ENCODE data around the gene HAT1. TPM values are rescaled to one million over a fixed set of nuclear protein-coding genes. Genes with fewer than 3 reads are reported as not detected.

HAT1 gene
- total RNA-seq, 1 donor from 2014 or later = 52.2 TPM

- DNase-seq (ENCODE audit: low read depth) = no peak
Measured at GRCh38 chr2:171919453-171919852, 2.8 kb upstream of the HAT1 start.

DNA sequence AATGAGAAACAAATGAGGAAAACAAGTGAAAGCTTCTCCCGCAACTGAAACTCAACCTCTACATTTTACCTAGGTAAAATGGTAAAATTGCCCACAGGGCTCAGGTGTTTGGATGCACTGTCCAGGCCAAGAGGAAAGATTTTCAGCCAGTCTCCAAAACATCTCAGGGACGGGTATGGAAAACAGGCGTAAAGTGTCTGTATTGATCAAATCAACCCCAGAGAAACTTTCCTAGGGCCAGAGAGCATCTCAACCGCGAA is 361 bp upstream of the HAT1 start:
- no peak for DNase-seq (ENCODE audit: low read depth)

- DNase-seq (ENCODE audit: low read depth) = peak; percentile 35
Measured at GRCh38 chr2:171923206-171923605, 945 bp downstream of the HAT1 start.

GRCh38 chr2:171924170-171924942 is 2.1 kb downstream of the HAT1 start:
- DNase-seq (ENCODE audit: low read depth) = no peak

DNA sequence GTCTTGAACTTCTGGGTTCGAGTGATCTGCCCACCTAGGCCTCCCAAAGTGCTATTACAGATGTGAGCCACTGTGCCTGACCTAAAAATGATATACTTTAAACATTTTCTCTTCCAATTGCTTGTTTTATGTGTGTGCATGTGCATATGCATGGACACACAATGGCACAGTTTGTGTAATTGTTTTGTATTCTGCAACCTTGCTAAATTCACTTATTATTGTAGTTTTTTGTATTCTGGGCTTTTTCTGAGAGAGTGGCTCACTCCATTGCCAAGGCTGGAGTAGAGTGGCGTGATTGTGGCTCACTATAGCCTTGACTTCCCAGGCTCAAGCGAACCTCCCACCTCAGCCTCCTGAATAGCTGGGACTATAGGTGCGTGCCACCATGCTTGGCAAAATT is 8.1 kb downstream of the HAT1 start:
- DNase-seq (ENCODE audit: low read depth) = no peak

- DNase-seq (ENCODE audit: low read depth) = no peak
Measured at GRCh38 chr2:171939058-171939742, 16.9 kb downstream of the HAT1 start.

DNA sequence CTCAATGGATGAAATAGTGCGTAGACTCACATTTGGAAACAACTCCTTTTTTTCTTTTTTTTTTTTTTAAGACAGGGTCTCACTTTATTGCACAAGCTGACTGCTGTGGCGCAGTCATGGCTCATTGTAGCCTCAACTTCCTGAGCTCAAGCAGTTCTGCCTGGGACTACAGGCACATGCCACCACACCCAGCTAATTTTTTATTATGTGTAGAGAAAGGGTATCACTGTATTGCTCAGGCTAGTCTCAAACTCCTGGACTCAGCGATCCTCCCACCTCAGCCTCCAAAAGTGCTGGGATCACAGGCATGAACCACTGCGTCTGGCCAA is 17.4 kb downstream of the HAT1 start:
- DNase-seq (ENCODE audit: low read depth) = no peak

DNA sequence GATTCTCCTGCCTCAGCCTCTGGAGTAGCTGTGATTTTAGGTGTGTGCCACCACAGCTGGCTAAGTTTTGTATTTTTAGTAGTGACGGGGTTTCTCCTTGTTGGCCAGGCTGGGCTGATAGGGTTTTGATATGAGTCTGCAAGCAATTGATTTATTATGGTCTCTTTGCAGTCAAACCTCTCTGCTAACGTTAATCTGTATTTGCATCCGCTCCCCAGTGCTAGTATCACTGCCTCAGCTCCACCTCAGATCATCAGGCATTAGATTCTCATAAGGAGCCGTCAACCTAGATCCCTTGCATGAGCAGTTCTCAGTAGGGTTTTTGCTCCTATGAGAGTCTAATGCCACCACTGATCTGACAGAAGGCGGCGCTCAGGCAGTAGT is 19.0 kb downstream of the HAT1 start:
- no peak for DNase-seq (ENCODE audit: low read depth)

DNA sequence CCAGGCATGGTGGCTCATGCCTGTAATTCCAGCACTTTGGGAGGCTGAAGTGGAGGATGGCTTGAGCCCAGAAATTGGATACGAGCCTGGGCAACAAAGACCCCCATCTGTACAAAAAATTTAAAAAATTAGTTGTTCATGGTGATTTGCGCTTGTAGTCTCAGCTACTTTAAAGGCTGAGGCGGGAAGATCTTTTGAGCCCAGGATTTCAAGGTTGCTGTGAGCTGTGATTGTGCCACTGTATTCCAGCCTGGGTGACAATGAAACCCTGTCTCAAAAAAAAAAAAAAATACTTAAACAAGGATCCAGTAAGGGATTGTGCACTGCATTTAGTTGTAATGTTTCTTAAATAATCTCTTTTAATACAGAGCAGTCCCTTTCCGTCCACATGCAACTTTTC is 21.6 kb downstream of the HAT1 start:
- DNase-seq (ENCODE audit: low read depth) = no peak

DNA sequence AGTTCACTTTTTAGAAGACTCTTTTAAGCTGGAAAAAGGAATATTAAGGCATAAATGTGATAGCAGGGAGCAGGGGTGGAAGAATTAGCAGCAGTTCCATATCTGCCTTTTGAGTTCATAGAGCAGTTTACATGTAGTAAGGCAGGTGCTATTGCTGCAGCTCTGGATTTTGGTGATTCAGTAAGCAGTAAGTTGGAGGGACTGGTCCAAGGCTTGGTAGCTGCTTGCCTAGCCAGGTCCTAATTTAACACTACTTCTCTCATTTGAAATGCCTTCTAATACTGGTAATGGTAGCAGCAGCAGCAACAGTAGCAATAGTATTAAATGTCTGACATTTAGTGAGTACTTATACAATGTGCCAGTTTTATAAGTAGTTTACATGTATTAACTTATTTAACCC is 30.0 kb downstream of the HAT1 start:
- DNase-seq (ENCODE audit: low read depth) = no peak

GRCh38 chr2:171952748-171953147 is 30.5 kb downstream of the HAT1 start:
- DNase-seq (ENCODE audit: low read depth) = no peak

DNA sequence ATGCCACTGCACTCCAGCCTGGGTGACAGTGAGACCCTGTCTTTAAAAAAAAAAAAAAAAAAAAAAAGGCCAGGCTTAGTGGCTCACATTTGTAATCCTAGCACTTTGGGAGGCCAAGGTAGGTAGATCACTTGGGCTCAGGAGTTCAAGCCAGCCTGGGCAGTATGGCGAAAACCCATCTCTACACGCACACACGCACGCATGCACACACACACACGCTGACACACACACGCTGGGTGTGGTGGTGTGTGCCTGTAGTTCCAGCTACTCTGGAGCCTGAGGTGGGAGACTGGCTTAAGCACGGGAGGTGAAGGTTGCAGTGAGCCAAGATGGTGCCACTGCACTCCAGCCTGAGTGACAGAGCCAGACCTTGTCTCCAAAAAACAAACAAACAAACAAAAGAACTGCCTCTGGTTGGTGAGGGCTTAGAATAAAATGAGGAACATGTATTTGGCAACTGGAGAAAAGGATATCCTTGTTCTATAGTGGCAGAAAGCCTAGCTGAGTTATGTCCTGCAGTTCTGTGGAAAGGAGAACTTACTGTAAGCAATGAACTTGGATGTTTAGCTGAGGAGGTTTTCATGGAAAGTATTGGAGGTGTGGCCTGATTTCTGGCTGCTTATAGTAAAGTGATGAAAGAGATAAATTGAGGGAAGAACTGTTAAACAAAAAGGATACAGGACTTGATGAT is 34.0 kb downstream of the HAT1 start:
- no peak for DNase-seq (ENCODE audit: low read depth)

DNA sequence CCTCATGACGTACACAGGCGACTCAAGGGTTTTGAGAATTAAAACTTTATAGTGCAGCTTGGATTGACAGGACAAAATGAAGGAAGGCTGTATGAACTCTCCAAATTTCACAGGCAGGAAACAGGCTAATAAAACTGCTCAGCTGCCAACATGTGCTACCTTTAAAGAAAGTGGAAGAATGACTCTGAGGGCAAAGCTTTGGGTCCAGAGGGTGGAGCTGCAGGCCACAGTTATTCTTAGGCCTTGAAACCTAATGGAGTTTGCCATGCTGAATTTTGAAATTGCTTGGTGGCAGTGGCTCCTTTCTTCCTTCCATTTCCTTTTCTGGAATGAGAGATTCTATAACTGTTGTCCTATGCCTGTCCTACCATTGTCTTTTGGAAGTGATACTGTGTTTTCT is 34.8 kb downstream of the HAT1 start:
- peak; percentile 56 for DNase-seq (ENCODE audit: low read depth)

- DNase-seq (ENCODE audit: low read depth) = peak; percentile 69
Measured at GRCh38 chr2:171958475-171958874, 36.2 kb downstream of the HAT1 start.

DNA sequence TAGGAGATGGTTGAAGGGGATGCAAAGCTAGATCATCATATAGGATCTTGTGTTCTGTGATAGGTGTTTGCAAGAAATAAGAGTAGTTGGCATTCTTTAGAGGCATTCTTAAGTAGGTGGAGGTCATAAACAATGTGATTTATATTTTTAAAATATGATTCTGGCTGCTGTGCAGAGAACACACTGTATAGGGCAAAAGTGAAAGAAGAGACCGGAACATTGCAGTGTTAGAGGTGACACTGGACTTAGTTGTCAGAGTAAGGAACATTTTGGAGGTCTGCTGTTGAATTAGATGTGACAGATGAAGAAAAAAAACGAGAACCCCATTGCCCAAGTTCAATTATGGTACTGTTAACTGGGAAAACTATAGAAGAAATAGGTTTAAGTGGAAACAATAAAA is 37.7 kb downstream of the HAT1 start:
- DNase-seq (ENCODE audit: low read depth) = no peak

DNA sequence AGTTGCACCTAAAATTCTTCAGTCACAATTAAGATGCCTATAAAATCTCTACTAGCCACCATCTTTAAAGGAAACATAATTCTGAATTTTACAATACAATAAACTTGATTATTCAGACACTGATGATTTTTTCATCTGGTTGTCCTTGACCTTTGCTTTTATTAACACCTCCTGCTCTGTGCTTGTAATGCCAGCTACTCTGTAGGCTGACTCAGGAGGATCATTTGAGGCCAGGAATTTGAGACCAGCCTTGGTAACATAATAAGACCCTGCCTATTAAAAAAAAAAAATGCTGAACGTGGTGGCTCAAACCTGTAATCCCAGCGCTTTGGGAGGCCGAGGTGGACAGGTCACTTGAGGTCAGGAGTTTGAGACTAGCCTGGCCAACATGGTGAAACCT is 38.3 kb downstream of the HAT1 start:
- no peak for DNase-seq (ENCODE audit: low read depth)

- DNase-seq (ENCODE audit: low read depth) = no peak
Measured at GRCh38 chr2:171963198-171963597, 40.9 kb downstream of the HAT1 start.

GRCh38 chr2:171964308-171964707 is 42.0 kb downstream of the HAT1 start:
- no peak for DNase-seq (ENCODE audit: low read depth)

GRCh38 chr2:171965238-171965637 is 43.0 kb downstream of the HAT1 start:
- no peak for DNase-seq (ENCODE audit: low read depth)

GRCh38 chr2:171965661-171966060 is 43.4 kb downstream of the HAT1 start:
- DNase-seq (ENCODE audit: low read depth) = no peak

DNA sequence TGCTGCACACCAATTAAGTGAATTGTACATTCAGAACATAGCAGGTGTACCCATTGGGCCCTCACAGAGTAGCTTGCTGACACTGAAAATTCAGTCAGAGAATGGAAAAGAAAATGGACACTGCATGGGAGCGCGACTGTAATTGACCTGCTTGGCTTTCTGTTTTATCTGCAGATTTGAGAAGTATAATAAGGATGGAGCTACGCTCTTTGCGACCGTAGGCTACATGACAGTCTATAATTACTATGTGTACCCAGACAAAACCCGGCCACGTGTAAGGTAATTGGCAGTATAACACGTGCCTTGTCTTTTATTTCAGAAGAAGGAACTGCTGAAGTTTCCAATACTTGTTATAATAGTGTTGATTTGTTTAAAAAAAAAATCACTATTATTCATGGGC is 44.0 kb downstream of the HAT1 start:
- DNase-seq (ENCODE audit: low read depth) = no peak

DNA sequence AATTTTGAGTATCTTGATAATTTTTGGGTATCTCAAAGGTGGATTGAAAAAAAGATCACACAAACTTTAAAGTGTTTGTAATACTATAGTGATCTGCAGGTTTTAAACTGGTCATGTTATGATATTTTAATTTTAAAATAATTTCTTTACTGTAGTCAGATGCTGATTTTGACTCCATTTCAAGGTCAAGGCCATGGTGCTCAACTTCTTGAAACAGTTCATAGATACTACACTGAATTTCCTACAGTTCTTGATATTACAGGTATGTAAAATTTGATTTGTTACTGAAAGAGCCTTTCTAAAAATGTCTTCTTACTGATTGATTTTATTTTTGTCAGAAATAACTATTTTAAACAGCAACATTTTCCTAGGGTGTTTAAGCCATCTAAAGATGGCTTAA is 44.4 kb downstream of the HAT1 start:
- no peak for DNase-seq (ENCODE audit: low read depth)

GRCh38 chr2:171968509-171968908 is 46.2 kb downstream of the HAT1 start:
- DNase-seq (ENCODE audit: low read depth) = no peak

All from myocyte (in vitro differentiated cells).